Esophagus mucosa (tissue), 1 donor: Measurements from ENCODE around the gene DYRK2. TPM values are rescaled to one million over a fixed set of nuclear protein-coding genes. Genes with fewer than 3 reads are reported as not detected.
"Not testable (repeated sequence)": the region's sequence is repeated elsewhere in the genome, so short reads cannot be mapped to it uniquely, and the experiment has no call there.

Experiments used
- ATAC-seq: fragments of 200-7000 bp; cut with Tn5 transposase; one replicate; pipeline ENCODE4 v1.9.1; 2020
- total RNA-seq: library from RNA; stranded (reverse); gene quantifications from one replicate; pipeline ENCODE4 v1.2.4, GENCODE V29; 2023
- donor health status: DM: yes; HTN: yes; CAD: no.

DYRK2 gene
- total RNA-seq, 1 donor from 2014 or later, result 13.5 TPM

GRCh38 chr12:67671892-67672291, 23.3 kb downstream of the DYRK2 start:
- ATAC-seq, result no peak

- ATAC-seq, result not testable (repeated sequence)
Measured at GRCh38 chr12:67672507-67672906, 24.0 kb downstream of the DYRK2 start.

- ATAC-seq, result not testable (repeated sequence)
Measured at GRCh38 chr12:67673509-67673908, 25.0 kb downstream of the DYRK2 start.

- ATAC-seq, result no peak
Measured at GRCh38 chr12:67674417-67674816, 25.9 kb downstream of the DYRK2 start.

- ATAC-seq, result no peak
Measured at GRCh38 chr12:67676624-67677023, 28.1 kb downstream of the DYRK2 start.

GRCh38 chr12:67677166-67677565, 28.6 kb downstream of the DYRK2 start:
- no peak for ATAC-seq

- peak; percentile 66 for ATAC-seq
Measured at GRCh38 chr12:67681105-67681778, 32.7 kb downstream of the DYRK2 start.

GRCh38 chr12:67681941-67682620, 33.5 kb downstream of the DYRK2 start:
- ATAC-seq, result no peak

- ATAC-seq, result no peak
Measured at GRCh38 chr12:67689385-67689784, 40.8 kb downstream of the DYRK2 start.

GRCh38 chr12:67690656-67691055, 42.1 kb downstream of the DYRK2 start:
- ATAC-seq, result no peak

- no peak for ATAC-seq
Measured at GRCh38 chr12:67691220-67691619, 42.7 kb downstream of the DYRK2 start.

GRCh38 chr12:67692135-67692534, 43.6 kb downstream of the DYRK2 start:
- no peak for ATAC-seq

GRCh38 chr12:67692966-67693365, 44.4 kb downstream of the DYRK2 start:
- no peak for ATAC-seq

- ATAC-seq, result no peak
Measured at GRCh38 chr12:67693894-67694293, 45.3 kb downstream of the DYRK2 start.

- no peak for ATAC-seq
Measured at GRCh38 chr12:67694306-67694900, 45.9 kb downstream of the DYRK2 start.

GRCh38 chr12:67695974-67696373, 47.4 kb downstream of the DYRK2 start:
- no peak for ATAC-seq

GRCh38 chr12:67697443-67697842, 48.9 kb downstream of the DYRK2 start:
- ATAC-seq, result no peak

GRCh38 chr12:67697967-67698366, 49.4 kb downstream of the DYRK2 start:
- no peak for ATAC-seq

GRCh38 chr12:67698672-67699581, 50.4 kb downstream of the DYRK2 start:
- peak; percentile 17 for ATAC-seq

GRCh38 chr12:67701121-67701520, 52.6 kb downstream of the DYRK2 start:
- ATAC-seq, result no peak

- ATAC-seq, result no peak
Measured at GRCh38 chr12:67702136-67702535, 53.6 kb downstream of the DYRK2 start.

- ATAC-seq, result no peak
Measured at GRCh38 chr12:67704071-67704470, 55.5 kb downstream of the DYRK2 start.
